ENCODE results near the gene AHR.

AHR gene

GRCh38 chr7:17304926-17305325 is 6.5 kb downstream of the AHR start:
- DNase-seq (ENCODE audit: low read depth) = no peak

- DNase-seq (ENCODE audit: low read depth) = no peak
Measured at GRCh38 chr7:17305387-17306171, 7.1 kb downstream of the AHR start.

- DNase-seq (ENCODE audit: low read depth) = no peak
Measured at GRCh38 chr7:17307000-17307399, 8.5 kb downstream of the AHR start.

- no peak for DNase-seq (ENCODE audit: low read depth)
Measured at GRCh38 chr7:17307558-17307957, 9.1 kb downstream of the AHR start.

GRCh38 chr7:17307969-17308648 is 9.7 kb downstream of the AHR start:
- no peak for DNase-seq (ENCODE audit: low read depth)

- DNase-seq (ENCODE audit: low read depth) = no peak
Measured at GRCh38 chr7:17311194-17311593, 12.7 kb downstream of the AHR start.

GRCh38 chr7:17311952-17312351 is 13.5 kb downstream of the AHR start:
- no peak for DNase-seq (ENCODE audit: low read depth)

- no peak for DNase-seq (ENCODE audit: low read depth)
Measured at GRCh38 chr7:17312641-17313040, 14.2 kb downstream of the AHR start.

GRCh38 chr7:17313194-17313593 is 14.7 kb downstream of the AHR start:
- no peak for DNase-seq (ENCODE audit: low read depth)

- DNase-seq (ENCODE audit: low read depth) = no peak
Measured at GRCh38 chr7:17315974-17316373, 17.5 kb downstream of the AHR start.

GRCh38 chr7:17318146-17318545 is 19.7 kb downstream of the AHR start:
- no peak for DNase-seq (ENCODE audit: low read depth)

GRCh38 chr7:17319164-17320101 is 21.0 kb downstream of the AHR start:
- no peak for DNase-seq (ENCODE audit: low read depth)

- no peak for DNase-seq (ENCODE audit: low read depth)
Measured at GRCh38 chr7:17320102-17320497, 21.6 kb downstream of the AHR start.

- no peak for DNase-seq (ENCODE audit: low read depth)
Measured at GRCh38 chr7:17320657-17321056, 22.2 kb downstream of the AHR start.

- no peak for DNase-seq (ENCODE audit: low read depth)
Measured at GRCh38 chr7:17325364-17325763, 26.9 kb downstream of the AHR start.

- no peak for DNase-seq (ENCODE audit: low read depth)
Measured at GRCh38 chr7:17326378-17326777, 27.9 kb downstream of the AHR start.

- no peak for DNase-seq (ENCODE audit: low read depth)
Measured at GRCh38 chr7:17328641-17329040, 30.2 kb downstream of the AHR start.

- DNase-seq (ENCODE audit: low read depth) = no peak
Measured at GRCh38 chr7:17329440-17329839, 31.0 kb downstream of the AHR start.

GRCh38 chr7:17331891-17332501 is 33.5 kb downstream of the AHR start:
- no peak for DNase-seq (ENCODE audit: low read depth)

- no peak for DNase-seq (ENCODE audit: low read depth)
Measured at GRCh38 chr7:17333221-17333620, 34.8 kb downstream of the AHR start.

GRCh38 chr7:17336168-17336567 is 37.7 kb downstream of the AHR start:
- no peak for DNase-seq (ENCODE audit: low read depth)

- no peak for DNase-seq (ENCODE audit: low read depth)
Measured at GRCh38 chr7:17339139-17339538, 40.7 kb downstream of the AHR start.

Measured in activated gamma-delta T cell treated with anti-CD3 and anti-CD28 coated beads, Interleukin-2, amount 50 U/mL, for 16 hours (primary cell).